Measurements from ENCODE around the gene PLPPR1.

- TF ChIP-seq GATA2 (IDR thresholded peaks at IDR 0.05; ENCODE audit: low read depth, low read length) (no peak), GATA3 (IDR thresholded peaks at IDR 0.05; ENCODE audit: low read depth, low read length) (no peak)
Measured at GRCh38 chr9:101038488-101038887, 10.0 kb downstream of the PLPPR1 start.
